ENCODE data around the gene SPATS2L. TPM values are rescaled to one million over a fixed set of nuclear protein-coding genes. Genes with fewer than 3 reads are reported as not detected.

Gene SPATS2L
- total and polyA plus RNA-seq, 2 experiments from 2014 or later, result 118 to 154 TPM

- Histone ChIP-seq H3K27ac (ENCODE audit: low read depth) (no peak overlapping the region), H2AFZ (no peak overlapping the region), H4K20me1 (replicated peaks; ENCODE audit: insufficient read depth) (no peaks in the 10 kb centered on the region), H3K36me3 (ENCODE audit: insufficient read depth) (no peaks in the 10 kb centered on the region), H3K4me3 (no peak overlapping the region), H3F3A (replicated peaks; ENCODE audit: low read depth) (no peaks in the 10 kb centered on the region), H3K9me2 (ENCODE audit: insufficient read depth) (no peaks in the 10 kb centered on the region), H3K4me1 (ENCODE audit: insufficient read depth) (no peaks in the 10 kb centered on the region), H3K79me2 (replicated peaks; ENCODE audit: insufficient read depth) (no peaks in the 10 kb centered on the region), H3K27me3 (ENCODE audit: insufficient read depth) (no peaks in the 10 kb centered on the region), H3K4me2 (no peak overlapping the region)
- Mint-ChIP-seq H3K4me1 (peaks cover 4% of the 10 kb centered on the region), H3K27me3 (ENCODE audit: insufficient read depth, low read depth, poor library complexity) (no peaks in the 10 kb centered on the region), H3K9me3 (peaks cover 5% of the 10 kb centered on the region; the same call in 2 of the 3 replicates), H3K4me3 (no peak overlapping the region), H3K27ac (no peak overlapping the region), H3K36me3 (ENCODE audit: low read depth) (peaks cover 21% of the 10 kb centered on the region)
- ATAC-seq (no peak), DNase-seq (ENCODE audit: low spot score) (no peak)
- no peak for TF ChIP-seq STAT1 (IDR thresholded peaks at IDR 0.05; ENCODE audit: unreplicated experiment)
- no peak for TF ChIP-seq ZNF114 (CRISPR knock-in tag; IDR thresholded peaks at IDR 0.05)
- no peak for TF ChIP-seq JUNB (IDR thresholded peaks at IDR 0.05; ENCODE audit: unreplicated experiment)
- TF ChIP-seq, protein P1, sequence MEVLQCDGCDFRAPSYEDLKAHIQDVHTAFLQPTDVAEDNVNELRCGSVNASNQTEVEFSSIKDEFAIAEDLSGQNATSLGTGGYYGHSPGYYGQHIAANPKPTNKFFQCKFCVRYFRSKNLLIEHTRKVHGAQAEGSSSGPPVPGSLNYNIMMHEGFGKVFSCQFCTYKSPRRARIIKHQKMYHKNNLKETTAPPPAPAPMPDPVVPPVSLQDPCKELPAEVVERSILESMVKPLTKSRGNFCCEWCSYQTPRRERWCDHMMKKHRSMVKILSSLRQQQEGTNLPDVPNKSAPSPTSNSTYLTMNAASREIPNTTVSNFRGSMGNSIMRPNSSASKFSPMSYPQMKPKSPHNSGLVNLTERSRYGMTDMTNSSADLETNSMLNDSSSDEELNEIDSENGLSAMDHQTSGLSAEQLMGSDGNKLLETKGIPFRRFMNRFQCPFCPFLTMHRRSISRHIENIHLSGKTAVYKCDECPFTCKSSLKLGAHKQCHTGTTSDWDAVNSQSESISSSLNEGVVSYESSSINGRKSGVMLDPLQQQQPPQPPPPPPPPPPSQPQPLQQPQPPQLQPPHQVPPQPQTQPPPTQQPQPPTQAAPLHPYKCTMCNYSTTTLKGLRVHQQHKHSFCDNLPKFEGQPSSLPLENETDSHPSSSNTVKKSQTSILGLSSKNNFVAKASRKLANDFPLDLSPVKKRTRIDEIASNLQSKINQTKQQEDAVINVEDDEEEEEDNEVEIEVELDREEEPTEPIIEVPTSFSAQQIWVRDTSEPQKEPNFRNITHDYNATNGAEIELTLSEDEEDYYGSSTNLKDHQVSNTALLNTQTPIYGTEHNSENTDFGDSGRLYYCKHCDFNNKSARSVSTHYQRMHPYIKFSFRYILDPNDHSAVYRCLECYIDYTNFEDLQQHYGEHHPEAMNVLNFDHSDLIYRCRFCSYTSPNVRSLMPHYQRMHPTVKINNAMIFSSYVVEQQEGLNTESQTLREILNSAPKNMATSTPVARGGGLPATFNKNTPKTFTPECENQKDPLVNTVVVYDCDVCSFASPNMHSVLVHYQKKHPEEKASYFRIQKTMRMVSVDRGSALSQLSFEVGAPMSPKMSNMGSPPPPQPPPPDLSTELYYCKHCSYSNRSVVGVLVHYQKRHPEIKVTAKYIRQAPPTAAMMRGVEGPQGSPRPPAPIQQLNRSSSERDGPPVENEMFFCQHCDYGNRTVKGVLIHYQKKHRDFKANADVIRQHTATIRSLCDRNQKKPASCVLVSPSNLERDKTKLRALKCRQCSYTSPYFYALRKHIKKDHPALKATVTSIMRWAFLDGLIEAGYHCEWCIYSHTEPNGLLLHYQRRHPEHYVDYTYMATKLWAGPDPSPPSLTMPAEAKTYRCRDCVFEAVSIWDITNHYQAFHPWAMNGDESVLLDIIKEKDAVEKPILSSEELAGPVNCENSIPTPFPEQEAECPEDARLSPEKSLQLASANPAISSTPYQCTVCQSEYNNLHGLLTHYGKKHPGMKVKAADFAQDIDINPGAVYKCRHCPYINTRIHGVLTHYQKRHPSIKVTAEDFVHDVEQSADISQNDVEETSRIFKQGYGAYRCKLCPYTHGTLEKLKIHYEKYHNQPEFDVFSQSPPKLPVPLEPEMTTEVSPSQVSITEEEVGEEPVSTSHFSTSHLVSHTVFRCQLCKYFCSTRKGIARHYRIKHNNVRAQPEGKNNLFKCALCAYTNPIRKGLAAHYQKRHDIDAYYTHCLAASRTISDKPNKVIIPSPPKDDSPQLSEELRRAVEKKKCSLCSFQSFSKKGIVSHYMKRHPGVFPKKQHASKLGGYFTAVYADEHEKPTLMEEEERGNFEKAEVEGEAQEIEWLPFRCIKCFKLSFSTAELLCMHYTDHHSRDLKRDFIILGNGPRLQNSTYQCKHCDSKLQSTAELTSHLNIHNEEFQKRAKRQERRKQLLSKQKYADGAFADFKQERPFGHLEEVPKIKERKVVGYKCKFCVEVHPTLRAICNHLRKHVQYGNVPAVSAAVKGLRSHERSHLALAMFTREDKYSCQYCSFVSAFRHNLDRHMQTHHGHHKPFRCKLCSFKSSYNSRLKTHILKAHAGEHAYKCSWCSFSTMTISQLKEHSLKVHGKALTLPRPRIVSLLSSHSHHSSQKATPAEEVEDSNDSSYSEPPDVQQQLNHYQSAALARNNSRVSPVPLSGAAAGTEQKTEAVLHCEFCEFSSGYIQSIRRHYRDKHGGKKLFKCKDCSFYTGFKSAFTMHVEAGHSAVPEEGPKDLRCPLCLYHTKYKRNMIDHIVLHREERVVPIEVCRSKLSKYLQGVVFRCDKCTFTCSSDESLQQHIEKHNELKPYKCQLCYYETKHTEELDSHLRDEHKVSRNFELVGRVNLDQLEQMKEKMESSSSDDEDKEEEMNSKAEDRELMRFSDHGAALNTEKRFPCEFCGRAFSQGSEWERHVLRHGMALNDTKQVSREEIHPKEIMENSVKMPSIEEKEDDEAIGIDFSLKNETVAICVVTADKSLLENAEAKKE (CRISPR knock-in tag; IDR thresholded peaks at IDR 0.05), result no peak
- no peak for TF ChIP-seq EZH2 (IDR thresholded peaks at IDR 0.05; ENCODE audit: low read depth, unreplicated experiment)
- TF ChIP-seq EZH2phosphoT487 (IDR thresholded peaks at IDR 0.05; ENCODE audit: unreplicated experiment), result no peak
- no peak for TF ChIP-seq NANOG (IDR thresholded peaks at IDR 0.05; ENCODE audit: borderline replicate concordance)
- TF ChIP-seq, protein P2, sequence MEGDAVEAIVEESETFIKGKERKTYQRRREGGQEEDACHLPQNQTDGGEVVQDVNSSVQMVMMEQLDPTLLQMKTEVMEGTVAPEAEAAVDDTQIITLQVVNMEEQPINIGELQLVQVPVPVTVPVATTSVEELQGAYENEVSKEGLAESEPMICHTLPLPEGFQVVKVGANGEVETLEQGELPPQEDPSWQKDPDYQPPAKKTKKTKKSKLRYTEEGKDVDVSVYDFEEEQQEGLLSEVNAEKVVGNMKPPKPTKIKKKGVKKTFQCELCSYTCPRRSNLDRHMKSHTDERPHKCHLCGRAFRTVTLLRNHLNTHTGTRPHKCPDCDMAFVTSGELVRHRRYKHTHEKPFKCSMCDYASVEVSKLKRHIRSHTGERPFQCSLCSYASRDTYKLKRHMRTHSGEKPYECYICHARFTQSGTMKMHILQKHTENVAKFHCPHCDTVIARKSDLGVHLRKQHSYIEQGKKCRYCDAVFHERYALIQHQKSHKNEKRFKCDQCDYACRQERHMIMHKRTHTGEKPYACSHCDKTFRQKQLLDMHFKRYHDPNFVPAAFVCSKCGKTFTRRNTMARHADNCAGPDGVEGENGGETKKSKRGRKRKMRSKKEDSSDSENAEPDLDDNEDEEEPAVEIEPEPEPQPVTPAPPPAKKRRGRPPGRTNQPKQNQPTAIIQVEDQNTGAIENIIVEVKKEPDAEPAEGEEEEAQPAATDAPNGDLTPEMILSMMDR (conservative IDR thresholded peaks at IDR 0.05; ENCODE audit: low read depth in 2 of 2), result no peak
- no peak for TF ChIP-seq ETS1 (IDR thresholded peaks at IDR 0.05)
Observed at GRCh38 chr2:200488169-200488568, 181.7 kb downstream of the SPATS2L start.

Data from GM23338 (cell line).